Mucosa of descending colon (tissue), 3 donors: Measurements from ENCODE around the gene CD99L2. TPM values are rescaled to one million over a fixed set of nuclear protein-coding genes. Genes with fewer than 3 reads are reported as not detected.
A peak's percentile ranks its signal among the peaks of the same experiment; 100 is the strongest.

Experiments
- ATAC-seq: fragments of 200-7000 bp; cut with Tn5 transposase; one replicate; pipeline ENCODE4 v1.9.1; 2020; ENCODE audit warnings: mild to moderate bottlenecking, moderate library complexity
- DNase-seq, 3 donors: peaks; one replicate each; pipeline ENCODE4 v3.0.0-alpha.2; 2020
- H3K36me3 ChIP-seq: fragments of 200-600 bp; one replicate; pipeline ENCODE4 v1.8.0; 2021; ENCODE audit warnings: low read depth, mild to moderate bottlenecking
- H3K4me1 ChIP-seq: fragments of 200-600 bp; one replicate; pipeline ENCODE4 v1.8.0; 2021; ENCODE audit warnings: low read depth, mild to moderate bottlenecking
- H3K4me3 ChIP-seq: fragments of 200-600 bp; one replicate; pipeline ENCODE4 v1.8.0; 2021; ENCODE audit warnings: mild to moderate bottlenecking
- H3K9me3 ChIP-seq: fragments of 200-600 bp; one replicate; pipeline ENCODE4 v1.8.0; 2021; ENCODE audit warnings: mild to moderate bottlenecking
- intact Hi-C, 2 donors: fragments of 100-400 bp; cut with DNase I in 1 of 2; cut with micrococcal nuclease in 1 of 2; formaldehyde crosslinking; loops; one replicate each; pipeline versions ENCODE4 v1.11.0 to v1.11.1; 2022; cut with DNase I, micrococcal nuclease
- total RNA-seq, 3 donors: library from RNA; stranded (reverse); fragmentation: NEBNext Ultra II Directional in 2 of 3; extraction: Animal tissue kit (Norgen Biotek cat#: 25700) in 2 of 3; gene quantifications; one replicate each; pipeline versions ENCODE4 v1.2.1 to v1.2.4, GENCODE V29; 2021 to 2023
- TF ChIP-seq, protein P1 (sequence below): fragments of 200-600 bp; IDR thresholded peaks from one replicate; pipeline ENCODE4 v1.8.0; 2022; ENCODE audit warnings: antibody characterized with exemption, mild to moderate bottlenecking
- donor health status: DM: no; HTN: no; CAD: no; lungs with moderate emphysema.
- donor health status: DM: no; HTN: no; CAD: no.
- donor health status: DM: no; HTN: yes; CAD: no.

CD99L2 gene
- total RNA-seq, 3 donors from 2014 or later = 12.3 to 48.0 (median 15.6) TPM

DNA sequence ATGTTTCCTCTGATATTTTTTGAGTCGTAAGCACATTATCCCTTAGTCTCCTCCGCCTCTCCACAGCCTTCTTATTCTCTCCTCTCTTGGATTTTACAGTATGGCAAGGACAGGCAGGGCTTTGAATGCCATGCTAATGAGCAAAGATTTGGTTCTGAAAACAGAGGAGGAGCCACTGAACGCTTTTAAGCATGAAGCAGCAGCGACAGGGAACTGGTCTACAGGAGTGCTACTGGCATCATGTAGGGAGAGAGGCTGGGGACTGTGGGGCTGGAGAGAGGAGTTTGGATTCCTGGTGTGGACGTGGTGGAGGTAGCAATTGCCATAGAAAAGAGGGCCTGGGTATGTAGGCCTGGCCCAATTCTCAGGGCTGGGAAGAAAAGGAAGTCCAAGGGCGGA, 4.6 kb upstream of the CD99L2 start:
- TF ChIP-seq, protein P1, sequence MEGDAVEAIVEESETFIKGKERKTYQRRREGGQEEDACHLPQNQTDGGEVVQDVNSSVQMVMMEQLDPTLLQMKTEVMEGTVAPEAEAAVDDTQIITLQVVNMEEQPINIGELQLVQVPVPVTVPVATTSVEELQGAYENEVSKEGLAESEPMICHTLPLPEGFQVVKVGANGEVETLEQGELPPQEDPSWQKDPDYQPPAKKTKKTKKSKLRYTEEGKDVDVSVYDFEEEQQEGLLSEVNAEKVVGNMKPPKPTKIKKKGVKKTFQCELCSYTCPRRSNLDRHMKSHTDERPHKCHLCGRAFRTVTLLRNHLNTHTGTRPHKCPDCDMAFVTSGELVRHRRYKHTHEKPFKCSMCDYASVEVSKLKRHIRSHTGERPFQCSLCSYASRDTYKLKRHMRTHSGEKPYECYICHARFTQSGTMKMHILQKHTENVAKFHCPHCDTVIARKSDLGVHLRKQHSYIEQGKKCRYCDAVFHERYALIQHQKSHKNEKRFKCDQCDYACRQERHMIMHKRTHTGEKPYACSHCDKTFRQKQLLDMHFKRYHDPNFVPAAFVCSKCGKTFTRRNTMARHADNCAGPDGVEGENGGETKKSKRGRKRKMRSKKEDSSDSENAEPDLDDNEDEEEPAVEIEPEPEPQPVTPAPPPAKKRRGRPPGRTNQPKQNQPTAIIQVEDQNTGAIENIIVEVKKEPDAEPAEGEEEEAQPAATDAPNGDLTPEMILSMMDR = no peak
- no peak for ATAC-seq
- Histone ChIP-seq H3K4me1 (no peaks in the 10 kb centered on the region), H3K4me3 (no peak overlapping the region), H3K9me3 (no peaks in the 10 kb centered on the region), H3K36me3 (no peaks in the 10 kb centered on the region)
- intact Hi-C loops = no loop called here
- no peak for DNase-seq

DNA sequence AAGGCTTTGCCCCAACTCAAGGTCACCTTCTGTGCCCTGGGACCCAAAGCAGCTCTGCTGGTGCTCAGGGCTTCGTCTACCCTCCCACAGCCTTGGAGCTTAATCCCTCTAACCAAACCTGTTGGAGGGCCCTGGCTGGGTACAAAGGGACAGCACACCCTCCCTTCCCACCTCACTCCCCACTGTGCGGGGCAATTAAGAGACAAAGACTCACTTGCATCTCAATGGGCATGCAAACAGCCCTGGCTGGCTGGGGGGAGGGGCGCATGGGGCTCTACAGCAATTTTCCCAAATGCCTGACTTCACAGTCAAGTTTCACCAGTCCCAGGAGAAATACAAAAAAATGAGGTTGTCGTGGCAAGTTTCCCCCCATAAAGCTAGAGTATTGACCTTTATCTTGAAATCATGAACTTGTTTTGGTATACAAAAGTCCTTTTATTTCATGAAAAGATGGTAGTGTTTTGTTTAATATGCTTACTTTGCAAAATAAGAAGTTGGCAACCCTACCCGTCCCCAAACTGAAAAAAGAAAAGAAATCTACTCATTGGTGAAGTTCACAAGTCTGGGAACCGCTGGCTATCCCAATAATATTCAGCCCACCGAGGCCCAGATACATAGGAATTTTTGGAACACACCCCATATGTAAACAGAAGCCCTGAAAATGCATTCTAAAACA, 4.1 kb upstream of the CD99L2 start:
- intact Hi-C loops = no loop called here
- H3K4me3 ChIP-seq = no peak overlapping the region
- H3K4me1 ChIP-seq = no peaks in the 10 kb centered on the region
- no peaks in the 10 kb centered on the region for H3K9me3 ChIP-seq
- TF ChIP-seq, protein P1 = no peak
- no peaks in the 10 kb centered on the region for H3K36me3 ChIP-seq
- no peak for ATAC-seq
- DNase-seq = no peak

DNA sequence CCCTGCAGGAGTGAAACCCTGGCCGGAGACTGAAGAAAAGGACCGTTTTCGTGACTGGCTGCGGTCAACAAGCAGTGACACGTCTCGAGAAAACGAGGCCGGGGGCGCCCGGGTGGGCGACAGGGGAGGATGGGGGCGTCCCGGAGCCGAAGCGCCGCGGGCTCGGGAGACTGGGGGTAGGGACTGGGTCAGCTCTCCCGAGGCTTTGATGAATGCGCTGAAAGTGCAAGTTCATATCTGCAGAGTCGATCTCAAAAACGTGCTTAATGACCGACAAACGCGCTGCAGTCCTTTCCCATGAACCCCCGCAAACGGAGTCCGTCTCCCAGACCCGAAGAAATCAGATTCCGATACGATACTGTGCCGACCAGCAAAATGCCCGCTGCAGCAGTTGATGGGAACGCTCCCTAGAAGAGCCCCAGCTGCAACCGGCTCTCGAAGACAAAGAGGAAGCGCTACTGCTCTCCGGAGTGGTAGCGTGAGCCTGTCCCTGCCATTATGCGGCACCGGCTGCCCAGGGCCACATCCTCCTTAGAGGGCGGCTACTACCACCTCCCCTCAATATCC, 806 bp upstream of the CD99L2 start:
- intact Hi-C loops = no loop called here
- no peaks in the 10 kb centered on the region for H3K9me3 ChIP-seq
- peak; percentile 56 for ATAC-seq
- H3K4me1 ChIP-seq = no peaks in the 10 kb centered on the region
- TF ChIP-seq, protein P1 = no peak
- DNase-seq = peak; percentile 55 to 73 (median 65)
- peak overlapping the region; percentile 24 for H3K4me3 ChIP-seq
- no peaks in the 10 kb centered on the region for H3K36me3 ChIP-seq

DNA sequence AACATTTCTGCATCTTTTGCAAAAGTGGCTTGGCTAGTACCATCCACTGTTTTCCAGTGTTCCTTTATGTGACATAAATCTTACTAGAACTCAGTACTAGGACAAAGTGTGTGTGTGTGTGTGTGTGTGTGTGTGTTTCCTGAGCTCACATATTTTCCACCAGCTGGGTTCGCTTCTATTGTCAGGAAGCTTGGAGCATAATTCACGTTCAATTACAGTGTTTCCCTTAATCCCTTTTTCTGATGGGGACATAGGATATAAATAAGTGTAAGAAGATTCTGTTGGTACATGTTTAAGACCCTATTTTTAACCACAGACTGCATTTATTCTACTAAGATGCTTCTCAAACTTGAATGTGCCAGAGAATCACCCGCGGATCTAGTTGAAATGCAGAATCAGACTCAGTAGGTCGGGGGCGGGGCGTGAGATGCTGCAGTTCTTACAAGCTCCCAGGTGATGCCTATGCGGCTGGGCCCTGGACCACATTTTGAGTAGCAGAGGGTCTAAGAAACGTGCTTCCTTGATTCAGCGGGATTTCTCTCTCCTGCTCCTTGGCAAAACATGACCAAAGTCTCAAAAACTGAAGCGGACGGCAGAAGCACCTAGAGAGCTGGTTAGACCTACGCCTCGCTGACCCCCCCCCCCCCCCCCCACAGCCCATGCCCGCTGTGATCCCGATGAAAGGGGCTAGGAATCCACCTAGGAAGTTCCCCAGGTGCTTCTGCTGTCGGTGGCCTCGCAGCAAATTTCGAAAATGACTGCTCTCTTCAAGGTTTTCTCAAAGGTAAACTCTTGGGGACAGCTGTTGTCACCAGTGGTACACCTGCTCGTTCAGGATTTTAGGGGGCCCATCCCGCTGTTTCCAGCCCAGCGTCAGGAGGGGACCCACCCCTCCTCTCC, 797 bp downstream of the CD99L2 start:
- TF ChIP-seq, protein P1 = no peak
- no peaks in the 10 kb centered on the region for H3K36me3 ChIP-seq
- peak overlapping the region; percentile 32 for H3K4me3 ChIP-seq
- no peak for ATAC-seq
- H3K4me1 ChIP-seq = no peaks in the 10 kb centered on the region
- no peaks in the 10 kb centered on the region for H3K9me3 ChIP-seq
- intact Hi-C loops = no loop called here
- DNase-seq = peak; percentile 43 to 60 (median 51)

DNA sequence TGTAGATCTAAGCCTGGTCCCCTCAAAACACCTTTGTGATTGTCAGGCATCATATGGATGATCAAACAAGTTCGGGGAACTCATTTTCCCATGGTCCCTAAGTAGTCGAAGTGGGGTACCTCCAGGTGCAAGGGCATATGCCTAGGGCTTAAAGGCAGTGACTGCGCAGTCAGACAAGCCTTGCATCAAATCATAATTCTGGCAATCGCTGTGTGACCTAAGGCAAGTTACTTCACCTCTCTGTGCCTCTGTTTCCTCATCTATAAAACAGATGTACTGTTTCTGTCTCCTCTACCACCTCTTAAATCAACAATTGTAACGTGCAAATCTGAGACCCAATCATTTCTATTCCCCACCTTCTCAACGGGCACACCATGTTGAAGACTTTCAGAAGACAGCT, 1.8 kb downstream of the CD99L2 start:
- no peaks in the 10 kb centered on the region for H3K4me1 ChIP-seq
- no peaks in the 10 kb centered on the region for H3K36me3 ChIP-seq
- TF ChIP-seq, protein P1 = no peak
- intact Hi-C loops = no loop called here
- DNase-seq = no peak
- ATAC-seq = no peak
- no peak overlapping the region for H3K4me3 ChIP-seq
- H3K9me3 ChIP-seq = no peaks in the 10 kb centered on the region
